Frontal cortex (tissue), 4 donors: ENCODE measurements around the gene MYOM1. TPM values are rescaled to one million over a fixed set of nuclear protein-coding genes. Genes with fewer than 3 reads are reported as not detected.
"Not testable (repeated sequence)": the region's sequence is repeated elsewhere in the genome, so short reads cannot be mapped to it uniquely, and the experiment has no call there.

ENCODE experiments used
- DNase-seq, 2 donors: peaks; one replicate each; pipeline ENCODE4 v3.0.0; 2012; ENCODE audit warnings: low spot score in 2 of 2
- FAIRE-seq: peaks from 2 replicates; lab custom pipeline; 2012; peaks lifted over from hg19 to GRCh38; lab: Jason Lieb, UNC
- total RNA-seq: library from RNA; depleted of rRNA; stranded (reverse); fragments of >200 nt; gene quantifications from one replicate; pipeline ENCODE4 v1.2.3, GENCODE V29; 2014
- donor health status: control.
- donor health status: control.
- donor health status: control.

The MYOM1 gene
- total RNA-seq, 1 donor from 2014 or later, result 0.82 TPM

GRCh38 chr18:3223356-3223755, 3.6 kb upstream of the MYOM1 start:
- FAIRE-seq, result no peak
- no peak for DNase-seq

- FAIRE-seq, result no peak
- no peak for DNase-seq
These were observed 1.7 kb upstream of the MYOM1 start for GRCh38 chr18:3221496-3221895.

GRCh38 chr18:3220868-3221267, 1.1 kb upstream of the MYOM1 start:
- not testable (repeated sequence) for FAIRE-seq, DNase-seq

- DNase-seq, result no peak
- FAIRE-seq, result no peak
These were observed 532 bp downstream of the MYOM1 start for GRCh38 chr18:3219241-3219630.

GRCh38 chr18:3218819-3219218, 949 bp downstream of the MYOM1 start:
- FAIRE-seq (no peak), DNase-seq (no peak)

GRCh38 chr18:3217948-3218647, 1.7 kb downstream of the MYOM1 start:
- FAIRE-seq, result no peak
- no peak for DNase-seq

- FAIRE-seq, result no peak
- DNase-seq, result no peak
These were observed 2.8 kb downstream of the MYOM1 start for GRCh38 chr18:3216987-3217386.

- FAIRE-seq (no peak), DNase-seq (no peak)
These were observed 4.7 kb downstream of the MYOM1 start for GRCh38 chr18:3214855-3215637.

- DNase-seq, result no peak
- no peak for FAIRE-seq
These were observed 6.3 kb downstream of the MYOM1 start for GRCh38 chr18:3213300-3214059.

GRCh38 chr18:3212657-3213056, 7.1 kb downstream of the MYOM1 start:
- FAIRE-seq, result no peak
- no peak for DNase-seq

GRCh38 chr18:3211236-3211992, 8.4 kb downstream of the MYOM1 start:
- DNase-seq (no peak), FAIRE-seq (no peak)

GRCh38 chr18:3209859-3210569, 9.8 kb downstream of the MYOM1 start:
- DNase-seq, result no peak
- FAIRE-seq, result no peak

GRCh38 chr18:3207565-3207964, 12.2 kb downstream of the MYOM1 start:
- no peak for FAIRE-seq

GRCh38 chr18:3205239-3205638, 14.5 kb downstream of the MYOM1 start:
- DNase-seq (no peak), FAIRE-seq (no peak)

More at GRCh38 chr18:3207565-3207964, 12.2 kb downstream of the MYOM1 start:
- DNase-seq, result no peak

GRCh38 chr18:3199942-3200645, 19.7 kb downstream of the MYOM1 start:
- no peak for FAIRE-seq
- no peak for DNase-seq

GRCh38 chr18:3198260-3198860, 21.4 kb downstream of the MYOM1 start:
- not testable (repeated sequence) for DNase-seq, FAIRE-seq

- FAIRE-seq, result no peak
- no peak for DNase-seq
These were observed 24.7 kb downstream of the MYOM1 start for GRCh38 chr18:3194947-3195612.

- DNase-seq, result no peak
- no peak for FAIRE-seq
These were observed 26.4 kb downstream of the MYOM1 start for GRCh38 chr18:3193331-3193730.
